GM12801 (cell line): Measurements from ENCODE around the gene PTRH1.

Experiments
- TF ChIP-seq, protein P1 (sequence below): IDR thresholded peaks from one replicate; pipeline ENCODE4 v1.5.1; 2011; ENCODE audit warnings: control low read depth; ENCODE audit not compliant: insufficient read length; ENCODE audit errors: extremely low read depth

PTRH1 gene

DNA sequence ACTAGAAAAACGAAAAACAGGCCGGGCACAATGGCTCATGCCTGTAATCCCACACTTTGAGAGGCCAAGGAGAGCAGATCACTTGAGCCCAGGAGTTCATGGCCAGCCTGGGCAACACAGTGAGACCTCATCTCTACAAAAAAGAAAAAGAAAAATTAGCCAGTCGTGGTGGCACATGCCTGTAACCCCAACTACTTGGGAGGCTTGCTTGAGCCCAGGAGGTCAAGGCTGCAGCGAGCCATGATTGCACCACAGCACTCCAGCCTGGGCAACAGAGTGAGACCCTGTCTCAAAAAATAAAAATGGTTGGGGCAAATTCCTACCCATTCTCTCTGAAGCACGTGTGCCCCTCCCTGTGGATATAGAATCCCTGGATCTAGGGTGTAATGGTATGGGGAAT is 17.1 kb downstream of the PTRH1 start:
- TF ChIP-seq, protein P1, sequence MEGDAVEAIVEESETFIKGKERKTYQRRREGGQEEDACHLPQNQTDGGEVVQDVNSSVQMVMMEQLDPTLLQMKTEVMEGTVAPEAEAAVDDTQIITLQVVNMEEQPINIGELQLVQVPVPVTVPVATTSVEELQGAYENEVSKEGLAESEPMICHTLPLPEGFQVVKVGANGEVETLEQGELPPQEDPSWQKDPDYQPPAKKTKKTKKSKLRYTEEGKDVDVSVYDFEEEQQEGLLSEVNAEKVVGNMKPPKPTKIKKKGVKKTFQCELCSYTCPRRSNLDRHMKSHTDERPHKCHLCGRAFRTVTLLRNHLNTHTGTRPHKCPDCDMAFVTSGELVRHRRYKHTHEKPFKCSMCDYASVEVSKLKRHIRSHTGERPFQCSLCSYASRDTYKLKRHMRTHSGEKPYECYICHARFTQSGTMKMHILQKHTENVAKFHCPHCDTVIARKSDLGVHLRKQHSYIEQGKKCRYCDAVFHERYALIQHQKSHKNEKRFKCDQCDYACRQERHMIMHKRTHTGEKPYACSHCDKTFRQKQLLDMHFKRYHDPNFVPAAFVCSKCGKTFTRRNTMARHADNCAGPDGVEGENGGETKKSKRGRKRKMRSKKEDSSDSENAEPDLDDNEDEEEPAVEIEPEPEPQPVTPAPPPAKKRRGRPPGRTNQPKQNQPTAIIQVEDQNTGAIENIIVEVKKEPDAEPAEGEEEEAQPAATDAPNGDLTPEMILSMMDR: no peak

DNA sequence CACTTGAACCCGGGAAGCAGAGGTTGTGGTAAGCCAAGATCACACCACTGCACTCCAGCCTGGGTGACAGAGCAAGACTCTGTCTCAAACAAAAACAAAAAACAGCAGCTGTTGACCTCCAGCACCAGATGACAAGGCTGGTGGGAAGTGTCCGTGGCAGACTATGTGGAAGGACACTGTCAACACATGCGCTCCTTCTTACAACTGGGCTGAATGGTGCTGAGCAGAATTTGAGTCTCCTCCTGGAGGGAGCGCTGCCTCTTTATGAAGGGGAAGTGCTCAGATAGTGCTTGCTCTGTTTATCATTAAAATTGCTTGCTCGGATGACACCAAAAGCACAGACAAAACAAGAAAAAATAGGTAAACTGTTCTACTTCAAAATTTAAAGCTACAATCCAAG is 17.9 kb downstream of the PTRH1 start:
- TF ChIP-seq, protein P1: no peak

DNA sequence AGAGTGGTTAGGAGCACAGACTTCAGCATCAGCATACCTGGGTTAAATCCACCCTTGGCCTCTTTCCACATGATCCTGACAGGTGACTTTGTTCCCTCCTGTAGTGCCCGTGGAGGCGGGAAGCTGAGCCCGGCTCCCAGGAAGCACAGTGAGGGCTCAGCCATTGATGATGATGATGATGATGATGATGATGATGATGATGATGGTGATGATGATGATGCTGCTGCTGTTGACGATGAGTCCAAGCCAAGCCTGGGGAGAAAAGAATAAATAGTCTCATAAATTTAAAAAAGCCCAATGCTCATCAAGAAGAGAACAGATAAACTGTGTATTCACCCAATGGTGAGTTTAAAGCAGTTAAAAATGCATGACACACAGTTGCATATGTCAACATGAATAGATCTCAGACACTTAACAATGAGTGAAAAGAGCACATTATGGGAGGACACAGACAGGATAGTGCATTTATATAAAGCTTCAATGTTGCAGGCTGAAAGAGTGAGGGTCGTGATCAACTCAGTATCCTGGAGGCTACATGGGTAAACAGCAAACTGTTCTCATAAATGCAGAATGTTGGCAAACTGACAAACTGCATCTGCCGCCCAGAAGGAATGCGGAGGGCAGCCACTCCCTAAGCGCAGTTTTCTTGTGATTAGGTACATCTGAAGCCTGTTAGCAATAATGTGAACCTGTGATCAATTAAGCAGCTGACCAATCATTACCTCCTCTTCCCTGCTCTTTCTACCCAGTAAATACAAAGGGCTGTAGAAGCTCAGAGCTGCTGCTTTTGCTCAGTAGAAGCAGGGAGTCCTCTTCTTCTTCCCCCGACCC is 20.4 kb downstream of the PTRH1 start:
- TF ChIP-seq, protein P1: no peak

DNA sequence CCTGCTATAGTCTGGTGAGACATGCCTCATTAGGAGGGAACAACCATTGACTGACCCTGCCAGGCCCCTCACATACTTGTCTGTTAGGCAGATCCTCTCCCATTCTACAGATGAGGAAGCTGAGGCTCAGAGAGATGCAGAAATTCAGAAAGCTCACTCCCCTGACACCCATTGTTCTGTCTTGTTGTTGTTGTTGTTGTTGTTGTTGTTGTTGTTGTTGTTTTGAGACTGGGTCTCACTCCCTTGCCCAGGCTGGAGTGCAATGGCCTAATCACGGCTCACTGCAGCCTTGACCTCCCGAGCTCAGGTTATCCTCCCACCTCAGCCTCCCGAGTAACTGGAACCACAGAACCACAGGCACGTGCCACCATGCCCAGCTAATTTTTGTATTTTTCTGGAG is 21.8 kb downstream of the PTRH1 start:
- TF ChIP-seq, protein P1: no peak

DNA sequence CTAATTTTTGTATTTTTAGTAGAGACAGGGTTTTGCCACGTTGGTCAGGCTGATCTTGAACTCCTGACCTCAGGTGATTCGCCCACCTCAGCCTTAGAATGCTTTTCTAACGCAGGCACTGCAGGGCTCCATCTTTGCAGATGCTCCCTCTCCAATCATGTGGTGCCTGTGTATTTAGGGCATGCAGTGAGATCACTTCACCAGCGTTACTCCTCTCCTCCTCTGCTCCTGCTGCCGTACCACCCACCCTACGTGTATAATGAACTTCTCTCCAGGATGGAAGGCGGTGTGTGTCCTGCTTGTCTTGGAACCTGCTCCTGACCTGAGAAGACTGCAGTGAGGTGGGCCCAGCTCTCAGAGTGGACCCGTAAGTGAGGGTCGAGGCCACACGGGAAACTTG is 22.3 kb downstream of the PTRH1 start:
- TF ChIP-seq, protein P1: no peak

DNA sequence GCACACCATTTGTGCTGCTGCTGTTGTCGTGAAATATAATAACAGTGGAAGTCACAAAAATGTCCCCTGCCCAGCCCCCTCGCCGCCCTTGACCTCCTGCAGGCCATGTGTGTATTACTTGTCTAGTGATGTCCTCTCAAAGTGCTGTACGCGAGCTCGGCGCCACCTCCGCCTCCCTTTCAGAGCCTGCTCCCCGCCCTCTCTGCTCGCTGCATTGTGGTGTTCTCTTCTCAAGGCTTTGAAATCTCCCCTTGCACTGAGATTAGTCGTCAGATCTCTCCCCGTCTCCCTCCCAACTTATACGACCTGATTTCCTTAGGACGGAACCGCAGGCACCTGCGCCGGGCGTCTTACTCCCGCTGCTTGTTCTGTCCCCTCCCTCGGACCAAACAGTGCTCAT is 23.4 kb downstream of the PTRH1 start:
- TF ChIP-seq, protein P1: no peak

DNA sequence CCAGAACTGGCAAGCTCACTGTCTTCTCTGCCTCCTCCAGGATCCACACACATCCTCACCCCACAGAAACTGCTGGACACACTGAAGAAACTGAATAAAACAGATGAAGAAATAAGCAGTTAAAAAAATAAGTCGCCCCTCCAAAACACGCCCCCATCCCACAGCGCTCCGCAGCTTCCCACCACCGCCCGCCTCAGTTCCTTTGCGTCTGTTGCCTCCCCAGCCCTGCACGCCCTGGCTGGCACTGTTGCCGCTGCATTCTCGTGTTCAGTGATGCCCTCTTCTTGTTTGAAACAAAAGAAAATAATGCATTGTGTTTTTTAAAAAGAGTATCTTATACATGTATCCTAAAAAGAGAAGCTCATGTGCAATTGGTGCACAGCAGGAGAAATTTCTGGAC is 24.7 kb downstream of the PTRH1 start:
- TF ChIP-seq, protein P1: no peak
